ENCODE measurements around the gene RARS1.

- no peak for TF ChIP-seq POLR2A (IDR thresholded peaks at IDR 0.05)
- TF ChIP-seq, protein P1, sequence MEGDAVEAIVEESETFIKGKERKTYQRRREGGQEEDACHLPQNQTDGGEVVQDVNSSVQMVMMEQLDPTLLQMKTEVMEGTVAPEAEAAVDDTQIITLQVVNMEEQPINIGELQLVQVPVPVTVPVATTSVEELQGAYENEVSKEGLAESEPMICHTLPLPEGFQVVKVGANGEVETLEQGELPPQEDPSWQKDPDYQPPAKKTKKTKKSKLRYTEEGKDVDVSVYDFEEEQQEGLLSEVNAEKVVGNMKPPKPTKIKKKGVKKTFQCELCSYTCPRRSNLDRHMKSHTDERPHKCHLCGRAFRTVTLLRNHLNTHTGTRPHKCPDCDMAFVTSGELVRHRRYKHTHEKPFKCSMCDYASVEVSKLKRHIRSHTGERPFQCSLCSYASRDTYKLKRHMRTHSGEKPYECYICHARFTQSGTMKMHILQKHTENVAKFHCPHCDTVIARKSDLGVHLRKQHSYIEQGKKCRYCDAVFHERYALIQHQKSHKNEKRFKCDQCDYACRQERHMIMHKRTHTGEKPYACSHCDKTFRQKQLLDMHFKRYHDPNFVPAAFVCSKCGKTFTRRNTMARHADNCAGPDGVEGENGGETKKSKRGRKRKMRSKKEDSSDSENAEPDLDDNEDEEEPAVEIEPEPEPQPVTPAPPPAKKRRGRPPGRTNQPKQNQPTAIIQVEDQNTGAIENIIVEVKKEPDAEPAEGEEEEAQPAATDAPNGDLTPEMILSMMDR (IDR thresholded peaks at IDR 0.05) = no peak
Observed at GRCh38 chr5:168531987-168532864, 46.0 kb downstream of the RARS1 start.
